MCF 10A (cell line): ENCODE results near the gene PALS2. TPM values are rescaled to one million over a fixed set of nuclear protein-coding genes. Genes with fewer than 3 reads are reported as not detected.

Experiments used
- BruUV-seq: library from RNA; stranded (reverse); fragments of 400-500 nt; replicated peaks from 2 replicates; lab custom pipeline; 2021; lab: Mats Ljungman, UMichigan
- CTCF ChIA-PET: fragments of 300-600 bp; sonication (Branson Sonifier 250); formaldehyde crosslinking; extraction: SDS; loops from one replicate; lab custom pipeline; 2021; ENCODE audit warnings: antibody characterized with exemption, inconsistent platforms; lab: Yijun Ruan, JAX
- POLR2A ChIA-PET: fragments of 300-600, 350-650 bp; sonication (Branson Sonifier 250); formaldehyde crosslinking; extraction: SDS; loops from one replicate; lab custom pipeline; 2020; ENCODE audit warnings: antibody characterized with exemption, inconsistent platforms; lab: Yijun Ruan, JAX
- DNase-seq: peaks from one replicate; pipeline ENCODE4 v3.0.0-alpha.2; 2018; ENCODE audit not compliant: unreplicated experiment
- H3K27ac Mint-ChIP-seq: one replicate; pipeline ENCODE4 v1.8.0; 2022; ENCODE audit warnings: mild to moderate bottlenecking, low read depth, mixed read lengths; ENCODE audit not compliant: unreplicated experiment
- H3K27me3 Mint-ChIP-seq: one replicate; pipeline ENCODE4 v1.8.0; 2022; ENCODE audit warnings: mixed read lengths; ENCODE audit not compliant: insufficient read depth, unreplicated experiment
- H3K36me3 Mint-ChIP-seq: one replicate; pipeline ENCODE4 v1.8.0; 2022; ENCODE audit warnings: mild to moderate bottlenecking, moderate library complexity, mixed read lengths; ENCODE audit not compliant: insufficient read depth, unreplicated experiment
- H3K4me1 Mint-ChIP-seq: one replicate; pipeline ENCODE4 v1.8.0; 2022; ENCODE audit warnings: mixed read lengths; ENCODE audit not compliant: insufficient read depth, unreplicated experiment
- H3K4me3 Mint-ChIP-seq: one replicate; pipeline ENCODE4 v1.8.0; 2022; ENCODE audit warnings: mild to moderate bottlenecking, moderate library complexity, mixed read lengths; ENCODE audit not compliant: unreplicated experiment
- H3K9me3 Mint-ChIP-seq: one replicate; pipeline ENCODE4 v1.8.0; 2022; ENCODE audit warnings: mixed read lengths; ENCODE audit not compliant: unreplicated experiment
- intact Hi-C: fragments of 100-400 bp; cut with micrococcal nuclease; formaldehyde crosslinking; loops from 2 replicates; pipeline ENCODE4 v1.14.1; 2022
- total RNA-seq: library from RNA; stranded (reverse); gene quantifications from 2 replicates; pipeline ENCODE4 v1.2.3, GENCODE V29; 2022
- TF ChIP-seq, protein P1 (sequence below): fragments of 200-600 bp; IDR thresholded peaks from one replicate; pipeline ENCODE4 v1.8.0; 2022; ENCODE audit warnings: antibody characterized with exemption, mild to moderate bottlenecking; ENCODE audit not compliant: unreplicated experiment

PALS2 gene
- total RNA-seq, 1 experiment from 2014 or later, result 36.3 TPM

DNA sequence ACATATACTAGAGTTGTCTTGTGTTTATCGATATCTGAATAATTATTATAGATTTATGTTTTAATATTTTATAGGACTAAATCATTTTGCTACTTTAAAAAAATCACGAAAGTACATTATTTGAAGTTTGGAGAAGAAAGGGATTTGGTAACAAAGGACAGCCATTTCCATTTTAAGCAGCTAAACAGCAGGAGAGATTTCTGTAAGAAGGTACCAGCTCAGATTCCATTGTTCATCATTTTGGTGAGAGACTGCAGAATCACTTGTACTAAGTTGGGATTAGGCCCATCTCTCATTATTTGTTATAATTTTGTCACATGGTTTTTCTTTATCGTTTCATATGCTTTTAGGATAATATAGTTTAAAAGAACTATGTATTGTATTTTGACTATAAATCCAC, 46.7 kb downstream of the PALS2 start:
- H3K4me1 Mint-ChIP-seq, result peaks cover 19% of the 10 kb centered on the region
- intact Hi-C loops, result no loop called here
- ChIA-PET CTCF (interaction anchor here (0.6 to 1.2 kb wide), 2 partner anchors 62 to 102 kb away, joined by 3 read pairs; no protein-coding TSS in a partner anchor), POLR2A (no interaction called here)
- H3K4me3 Mint-ChIP-seq, result no peak overlapping the region
- no peaks in the 10 kb centered on the region for H3K27me3 Mint-ChIP-seq
- BruUV-seq, result no TSS peak
- H3K9me3 Mint-ChIP-seq, result peaks cover 11% of the 10 kb centered on the region
- TF ChIP-seq, protein P1, sequence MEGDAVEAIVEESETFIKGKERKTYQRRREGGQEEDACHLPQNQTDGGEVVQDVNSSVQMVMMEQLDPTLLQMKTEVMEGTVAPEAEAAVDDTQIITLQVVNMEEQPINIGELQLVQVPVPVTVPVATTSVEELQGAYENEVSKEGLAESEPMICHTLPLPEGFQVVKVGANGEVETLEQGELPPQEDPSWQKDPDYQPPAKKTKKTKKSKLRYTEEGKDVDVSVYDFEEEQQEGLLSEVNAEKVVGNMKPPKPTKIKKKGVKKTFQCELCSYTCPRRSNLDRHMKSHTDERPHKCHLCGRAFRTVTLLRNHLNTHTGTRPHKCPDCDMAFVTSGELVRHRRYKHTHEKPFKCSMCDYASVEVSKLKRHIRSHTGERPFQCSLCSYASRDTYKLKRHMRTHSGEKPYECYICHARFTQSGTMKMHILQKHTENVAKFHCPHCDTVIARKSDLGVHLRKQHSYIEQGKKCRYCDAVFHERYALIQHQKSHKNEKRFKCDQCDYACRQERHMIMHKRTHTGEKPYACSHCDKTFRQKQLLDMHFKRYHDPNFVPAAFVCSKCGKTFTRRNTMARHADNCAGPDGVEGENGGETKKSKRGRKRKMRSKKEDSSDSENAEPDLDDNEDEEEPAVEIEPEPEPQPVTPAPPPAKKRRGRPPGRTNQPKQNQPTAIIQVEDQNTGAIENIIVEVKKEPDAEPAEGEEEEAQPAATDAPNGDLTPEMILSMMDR, result no peak
- H3K27ac Mint-ChIP-seq, result no peak overlapping the region
- DNase-seq, result no peak
- H3K36me3 Mint-ChIP-seq, result peaks cover 6% of the 10 kb centered on the region

DNA sequence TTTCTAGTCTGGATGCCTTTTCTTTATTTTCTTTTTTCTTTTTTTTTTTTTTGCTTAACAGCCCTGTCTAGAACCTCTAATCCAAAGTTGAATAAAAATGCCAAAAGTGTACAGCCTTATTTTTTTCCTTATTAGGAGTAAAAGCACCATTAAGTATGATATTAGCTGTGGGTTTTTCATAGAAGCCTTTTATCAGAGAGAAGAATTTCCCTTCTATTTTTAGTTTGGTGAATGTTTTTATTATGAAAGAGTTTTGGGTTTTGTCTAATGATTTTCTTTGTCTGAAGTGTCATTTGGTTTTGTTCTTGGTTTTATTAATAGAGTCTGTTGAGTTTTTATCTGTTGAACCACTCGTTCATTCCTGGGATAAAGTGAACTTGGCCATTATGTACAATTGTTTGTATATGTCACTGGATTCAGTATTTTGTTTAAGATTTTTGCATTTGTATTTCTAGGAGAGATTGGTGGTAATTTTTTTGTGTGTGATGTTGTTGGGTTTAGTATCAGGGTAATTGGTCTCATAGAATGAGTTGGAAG, 49.5 kb downstream of the PALS2 start:
- TF ChIP-seq, protein P1, result no peak
- BruUV-seq, result no TSS peak
- no peaks in the 10 kb centered on the region for H3K27me3 Mint-ChIP-seq
- intact Hi-C loops, result no loop called here
- POLR2A ChIA-PET, result no interaction called here
- H3K4me3 Mint-ChIP-seq, result no peak overlapping the region
- no peak for DNase-seq
- CTCF ChIA-PET, result no interaction called here
- peaks cover 21% of the 10 kb centered on the region for H3K9me3 Mint-ChIP-seq
- peaks cover 9% of the 10 kb centered on the region for H3K36me3 Mint-ChIP-seq
- peaks cover 19% of the 10 kb centered on the region for H3K4me1 Mint-ChIP-seq
- H3K27ac Mint-ChIP-seq, result no peak overlapping the region

Other genes with a start within 250 kb of the PALS2 start
- 41.6 and 46.1 TPM in 2 replicates for gene GSDME, start 184.0 kb downstream of the PALS2 start, total RNA-seq